NCI-H2196 (cell line): ENCODE measurements around the gene ZMAT1.
"Not testable (repeated sequence)": the region's sequence is repeated elsewhere in the genome, so short reads cannot be mapped to it uniquely, and the experiment has no call there.

Experiments used
- DNase-seq: peaks from one replicate; lab custom pipeline; 2025; ENCODE audit not compliant: unreplicated experiment; lab: John Stamatoyannopoulos, UW

Gene ZMAT1

GRCh38 chrX:101931488-101932248 is at the start of gene ZMAT1:
Gene ZMAT1 (minus strand): TSS chrX:101932027. CDS start chrX:101932008, 19 bp downstream.
- DNase-seq = peak; percentile 89

GRCh38 chrX:101977106-101977505 is 45.3 kb upstream of the ZMAT1 start:
- no peak for DNase-seq

- DNase-seq = no peak
These were observed 41.2 kb upstream of the ZMAT1 start for GRCh38 chrX:101973066-101973465.

DNA sequence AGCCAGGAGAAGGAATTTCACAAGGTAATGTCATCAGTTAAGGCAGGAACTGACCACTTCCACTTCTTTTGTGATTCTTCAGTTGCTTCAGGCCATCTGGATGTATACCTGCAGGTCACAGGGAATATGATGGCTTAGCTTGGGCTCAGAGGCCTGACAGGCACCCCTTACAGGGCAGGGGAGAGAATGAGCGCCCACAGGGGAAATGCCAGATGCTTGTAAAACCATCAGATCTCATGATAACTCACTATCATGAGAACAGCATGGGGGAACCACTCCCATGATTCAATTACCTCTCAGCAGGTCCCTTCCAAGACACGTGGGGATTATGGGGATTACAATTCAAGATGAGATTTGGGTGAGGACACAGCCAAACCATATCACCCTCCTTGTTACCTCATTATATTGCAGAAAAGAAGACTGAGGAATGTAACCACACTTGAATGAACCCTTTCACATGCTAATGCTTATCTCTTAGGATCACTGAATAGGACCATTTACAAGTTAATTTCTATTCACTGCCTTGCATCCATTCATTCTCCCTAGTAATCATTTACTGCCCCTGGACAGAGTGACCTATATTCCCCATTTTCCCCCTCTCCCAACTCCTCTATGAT is 33.2 kb upstream of the ZMAT1 start:
- not testable (repeated sequence) for DNase-seq

DNA sequence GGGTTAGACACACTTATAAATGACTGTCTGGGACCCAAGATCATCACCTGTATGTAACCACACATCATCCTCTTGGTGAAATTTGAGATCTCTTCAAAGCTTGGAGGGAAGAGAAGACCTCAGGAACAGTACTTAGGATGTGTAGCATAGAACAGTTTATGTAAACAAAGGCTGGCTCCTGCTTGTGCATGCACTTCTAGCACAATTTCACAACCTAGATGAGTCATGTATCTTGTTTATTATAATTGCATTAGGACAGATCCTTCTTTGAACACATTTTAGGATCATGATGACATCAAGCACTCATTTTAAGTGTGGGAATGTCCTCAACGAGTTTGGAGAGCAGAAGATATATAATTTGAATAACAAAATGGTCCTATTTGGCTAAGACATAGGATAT is 26.3 kb upstream of the ZMAT1 start:
- no peak for DNase-seq

DNA sequence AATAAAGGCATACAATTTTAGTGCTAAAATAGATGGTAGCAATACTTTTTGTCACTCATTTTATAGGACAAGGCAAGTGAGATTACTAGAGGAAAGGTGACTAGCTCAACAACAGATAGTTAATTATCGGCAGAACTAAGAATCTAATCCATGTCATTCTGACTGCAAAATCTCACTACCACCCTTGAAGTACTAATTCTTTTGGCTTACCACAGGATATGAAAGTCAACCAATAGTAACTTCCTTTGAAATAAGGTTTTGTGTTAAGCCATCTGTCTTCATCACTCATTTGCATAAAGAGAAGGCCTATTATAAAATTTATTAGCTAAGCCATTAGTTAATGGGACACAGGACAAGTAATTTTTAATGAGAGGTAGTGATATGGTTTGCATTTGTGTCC is 25.3 kb upstream of the ZMAT1 start:
- DNase-seq = no peak

DNA sequence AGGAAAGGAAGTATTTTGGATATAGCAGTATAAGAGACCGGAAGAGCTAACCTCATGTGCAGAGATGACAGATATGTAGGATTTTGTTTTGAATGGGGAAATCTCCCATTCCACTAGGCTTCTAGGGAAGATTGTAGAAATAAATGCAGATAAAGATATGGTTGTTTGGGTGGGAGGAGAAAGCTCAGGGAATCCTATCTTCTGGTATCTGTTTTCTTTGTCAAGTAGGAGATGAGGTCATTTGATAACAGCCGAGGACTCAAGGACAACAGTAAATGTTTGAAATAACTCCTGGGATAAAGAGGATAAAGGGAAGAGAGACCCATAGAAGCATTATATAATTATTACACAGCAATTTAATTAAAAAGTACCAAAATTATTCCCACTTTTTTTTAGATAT is 24.7 kb upstream of the ZMAT1 start:
- DNase-seq = no peak

- DNase-seq = peak; percentile 0
These were observed 18.8 kb upstream of the ZMAT1 start for GRCh38 chrX:101950581-101950980.

- DNase-seq = no peak
These were observed 383 bp upstream of the ZMAT1 start for GRCh38 chrX:101932249-101932570.

- peak; percentile 6 for DNase-seq
These were observed 715 bp downstream of the ZMAT1 start for GRCh38 chrX:101931136-101931487.

GRCh38 chrX:101925733-101926132 is 6.1 kb downstream of the ZMAT1 start:
- no peak for DNase-seq

- DNase-seq = no peak
These were observed 13.1 kb downstream of the ZMAT1 start for GRCh38 chrX:101918751-101919150.

DNA sequence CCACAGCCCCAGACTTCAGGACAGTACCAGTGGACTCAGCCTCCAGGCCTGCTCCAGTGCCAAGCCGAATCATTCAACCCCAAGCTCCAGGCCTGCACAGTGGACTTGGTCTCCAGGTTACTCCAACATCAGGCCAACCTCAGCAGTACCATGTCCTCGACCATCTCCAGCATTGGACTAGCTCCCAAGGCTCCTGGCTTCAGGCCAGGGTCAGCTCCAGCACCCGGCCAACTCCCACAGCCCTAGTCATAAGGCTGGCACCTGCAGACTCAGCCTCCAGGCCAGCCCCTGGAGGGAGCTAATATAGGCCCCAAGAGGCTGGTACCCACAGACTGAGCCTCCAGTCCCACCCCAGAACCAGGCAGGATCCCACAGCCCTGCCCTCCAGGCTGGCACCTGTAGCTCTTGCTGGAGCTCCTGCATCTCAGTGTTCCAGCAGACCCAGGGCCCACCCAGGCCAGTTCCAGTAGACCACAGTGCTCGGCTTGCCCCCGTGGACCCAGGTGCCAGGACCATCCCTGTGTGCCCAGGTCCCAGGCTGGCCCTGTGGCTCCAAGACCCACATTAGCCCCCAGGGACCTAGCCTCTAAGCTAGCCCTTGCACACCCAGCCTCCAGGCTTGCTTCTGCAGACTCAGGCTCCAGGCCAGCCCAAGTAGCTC is 25.6 kb downstream of the ZMAT1 start:
- no peak for DNase-seq

GRCh38 chrX:101904996-101905395 is 26.8 kb downstream of the ZMAT1 start:
- DNase-seq = no peak
